RWPE2 (cell line): ENCODE data around the gene TICAM1.

Experiments used
- ATAC-seq: fragments of 200-7000 bp; cut with Tn5 transposase; 3 replicates; pipeline ENCODE4 v1.9.1; 2021; ENCODE audit warnings: low read depth
- DNase-seq: peaks from one replicate; pipeline ENCODE4 v3.0.0-alpha.2; 2020; ENCODE audit warnings: low spot score
- H3K27ac ChIP-seq: fragments of 450-650 bp; 2 replicates; pipeline ENCODE4 v1.5.1; 2017; ENCODE audit warnings: mild to moderate bottlenecking; ENCODE audit not compliant: poor library complexity, severe bottlenecking
- H3K27me3 ChIP-seq: fragments of 250-450 bp; sonication (Bioruptor Pico); 2 replicates; pipeline ENCODE4 v1.5.1; 2021; ENCODE audit warnings: mild to moderate bottlenecking, moderate library complexity; ENCODE audit not compliant: insufficient read depth, poor library complexity, severe bottlenecking
- H3K36me3 ChIP-seq: fragments of 250-450 bp; sonication (Bioruptor Pico); 2 replicates; pipeline ENCODE4 v1.5.1; 2020; ENCODE audit warnings: low read depth, mild to moderate bottlenecking, moderate library complexity
- H3K4me1 ChIP-seq: fragments of 250-450 bp; sonication (Bioruptor Pico); 2 replicates; pipeline ENCODE4 v1.5.1; 2021; ENCODE audit warnings: mild to moderate bottlenecking, moderate library complexity; ENCODE audit not compliant: insufficient read depth, poor library complexity, severe bottlenecking
- H3K4me3 ChIP-seq: fragments of 250-450 bp; sonication (Bioruptor Pico); 2 replicates; pipeline ENCODE4 v1.5.1; 2021; ENCODE audit warnings: mild to moderate bottlenecking, moderate library complexity; ENCODE audit not compliant: severe bottlenecking
- H3K9me3 ChIP-seq: fragments of 250-450 bp; sonication (Bioruptor Pico); 2 replicates; pipeline ENCODE4 v1.5.1; 2021; ENCODE audit warnings: mild to moderate bottlenecking, moderate library complexity; ENCODE audit not compliant: severe bottlenecking
- CTCF ChIP-seq: fragments of 450-650 bp; IDR thresholded peaks from one replicate; pipeline ENCODE4 v1.5.1; 2017; ENCODE audit warnings: mild to moderate bottlenecking, moderate library complexity; ENCODE audit not compliant: poor library complexity, severe bottlenecking

The TICAM1 gene

GRCh38 chr19:4768934-4769777, 62.4 kb downstream of the TICAM1 start:
- H3K9me3 ChIP-seq = no peaks in the 10 kb centered on the region
- no peak for TF ChIP-seq CTCF
- H3K4me3 ChIP-seq = no peak overlapping the region

More at GRCh38 chr19:4768934-4769777, 62.4 kb downstream of the TICAM1 start:
- ATAC-seq = peak; percentile 53; the same call in 2 of the 3 replicates
- H3K27ac ChIP-seq = no peak overlapping the region
- no peaks in the 10 kb centered on the region for H3K36me3 ChIP-seq
- H3K4me1 ChIP-seq = no peaks in the 10 kb centered on the region
- DNase-seq = peak; percentile 72
- H3K27me3 ChIP-seq = no peaks in the 10 kb centered on the region
